ENCODE results near the gene ASB12. TPM values are rescaled to one million over a fixed set of nuclear protein-coding genes. Genes with fewer than 3 reads are reported as not detected.

The ASB12 gene
- total and polyA plus RNA-seq, 2 of the 13 experiments (the other 11 are each of a cell fraction or from before 2014, with no cell fraction given), result 0.05 TPM; not detected in 1

GRCh38 chrX:64204701-64205440 is 25.5 kb downstream of the ASB12 start (continued):
- TF ChIP-seq, protein P1, sequence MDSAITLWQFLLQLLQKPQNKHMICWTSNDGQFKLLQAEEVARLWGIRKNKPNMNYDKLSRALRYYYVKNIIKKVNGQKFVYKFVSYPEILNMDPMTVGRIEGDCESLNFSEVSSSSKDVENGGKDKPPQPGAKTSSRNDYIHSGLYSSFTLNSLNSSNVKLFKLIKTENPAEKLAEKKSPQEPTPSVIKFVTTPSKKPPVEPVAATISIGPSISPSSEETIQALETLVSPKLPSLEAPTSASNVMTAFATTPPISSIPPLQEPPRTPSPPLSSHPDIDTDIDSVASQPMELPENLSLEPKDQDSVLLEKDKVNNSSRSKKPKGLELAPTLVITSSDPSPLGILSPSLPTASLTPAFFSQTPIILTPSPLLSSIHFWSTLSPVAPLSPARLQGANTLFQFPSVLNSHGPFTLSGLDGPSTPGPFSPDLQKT (CRISPR knock-in tag; IDR thresholded peaks at IDR 0.05; ENCODE audit: borderline replicate concordance), result no peak
- TF ChIP-seq KDM5B (CRISPR knock-in tag; IDR thresholded peaks at IDR 0.05; ENCODE audit: borderline replicate concordance), result no peak
- peak; percentile 5 for TF ChIP-seq ASH2L (IDR thresholded peaks at IDR 0.05; ENCODE audit: insufficient read length, low read depth, low read length)
- peak; percentile 20; the same call in 1 of the 2 replicates for TF ChIP-seq SAP130 (CRISPR knock-in tag; IDR thresholded peaks at IDR 0.05; ENCODE audit: low read depth)
- no peak for TF ChIP-seq AGO2 (optimal IDR thresholded peaks at IDR 0.05; ENCODE audit: low read depth, low read length)
- no peak for TF ChIP-seq ZNF580 (CRISPR knock-in tag; IDR thresholded peaks at IDR 0.05; ENCODE audit: borderline replicate concordance, low read depth)
- no peak for TF ChIP-seq ZNF232 (CRISPR knock-in tag; IDR thresholded peaks at IDR 0.05; ENCODE audit: borderline replicate concordance)
- TF ChIP-seq RAD51 (IDR thresholded peaks at IDR 0.05; ENCODE audit: borderline replicate concordance), result no peak
- no peak for TF ChIP-seq ZBTB3 (CRISPR knock-in tag; IDR thresholded peaks at IDR 0.05; ENCODE audit: borderline replicate concordance, low read depth)
- TF ChIP-seq ZNF891 (CRISPR knock-in tag; IDR thresholded peaks at IDR 0.05), result no peak
- TF ChIP-seq REPIN1 (CRISPR knock-in tag; IDR thresholded peaks at IDR 0.05; ENCODE audit: borderline replicate concordance, low read depth), result no peak
- no peak for TF ChIP-seq ZBTB40 (IDR thresholded peaks at IDR 0.05)
- TF ChIP-seq ZBTB40 (CRISPR knock-in tag; IDR thresholded peaks at IDR 0.05), result 0 out of 2 replicates have a peak, but pooled peaks have one; percentile 4
- peak; percentile 38 for TF ChIP-seq HNRNPLL (IDR thresholded peaks at IDR 0.05; ENCODE audit: low read depth, low read length, poor library complexity, severe bottlenecking)
- no peak for TF ChIP-seq KLF9 (CRISPR knock-in tag; IDR thresholded peaks at IDR 0.05; ENCODE audit: low read depth)
- 0 out of 2 replicates have a peak, but pooled peaks have one; percentile 19 for TF ChIP-seq MAX (IDR thresholded peaks at IDR 0.05)
- TF ChIP-seq ZNF777 (CRISPR knock-in tag; IDR thresholded peaks at IDR 0.05), result peak; percentile 35; the same call in 1 of the 2 replicates
- no peak for TF ChIP-seq ZBTB38 (CRISPR knock-in tag; IDR thresholded peaks at IDR 0.05)
- no peak for TF ChIP-seq ZNF101 (CRISPR knock-in tag; IDR thresholded peaks at IDR 0.05; ENCODE audit: borderline replicate concordance, low read depth)
- TF ChIP-seq ZSCAN30 (CRISPR knock-in tag; IDR thresholded peaks at IDR 0.05), result no peak
